Measurements from ENCODE around the gene ZSWIM8. TPM values are rescaled to one million over a fixed set of nuclear protein-coding genes. Genes with fewer than 3 reads are reported as not detected.
"Not testable (repeated sequence)": the region's sequence is repeated elsewhere in the genome, so short reads cannot be mapped to it uniquely, and the experiment has no call there.

The ZSWIM8 gene
- 100 to 1,000 TPM in 3 of 4 donors, 10 to 100 TPM in 1; 66.4 to 123 (median 107) TPM for total RNA-seq

GRCh38 chr10:73785211-73785720 is at the start of gene ZSWIM8:
ZSWIM8 (plus strand) TSS chr10:73785606; CDS start chr10:73785879, 273 bp downstream.
- peak; percentile 96 for DNase-seq (ENCODE audit: extremely low spot score)
- TF ChIP-seq CTCF (IDR thresholded peaks at IDR 0.05) = peak in 1 of 3 experiments; percentile 15
- peak; percentile 87 to 91 for TF ChIP-seq POLR2AphosphoS5 (IDR thresholded peaks at IDR 0.05)
- TF ChIP-seq POLR2A (IDR thresholded peaks at IDR 0.05; ENCODE audit: low read depth) = peak; percentile 72
- TF ChIP-seq EP300 (IDR thresholded peaks at IDR 0.05) = no peak
- Histone ChIP-seq H3K4me3 (peak within 1 kb of the TSS; percentile 80 to 97 (median 90)), H3K36me3 (peaks cover 13 to 21% (median 20%) of the 10 kb centered on the region in 4 donors), H3K27me3 (no peaks in the 10 kb centered on the region), H3K27ac (replicated peaks in 1 of 4) (peak within 1 kb of the TSS; percentile 92 to 96 (median 94)), H3K4me1 (peaks cover 57 to 78% (median 65%) of the 10 kb centered on the region in 4 donors), H3K9me3 (no peaks in the 10 kb centered on the region)
- 1% methylated on average over 27 of the region's 36 CpGs for WGBS
- intact Hi-C loops (cut with DNase I) = loop anchor here (5.0 kb wide), 1 partner anchor 43 kb away; the partner anchor contains the start of gene SEC24C

- H3K27me3 ChIP-seq; H3K9me3 ChIP-seq; H3K4me3 ChIP-seq; DNase-seq (ENCODE audit: extremely low spot score); H3K27ac ChIP-seq (replicated peaks in 1 of 4): not testable (repeated sequence)
- peaks cover 22 to 32% (median 25%) of the 10 kb centered on the region in 4 donors for H3K4me1 ChIP-seq
- peaks cover 3 to 30% (median 14%) of the 10 kb centered on the region in 4 donors for H3K36me3 ChIP-seq
- intact Hi-C loops (cut with DNase I) = loop anchor here (5.0 kb wide), 1 partner anchor 47 kb away; the partner anchor contains the start of gene ZSWIM8
- WGBS = 93% methylated on average over 14 of the region's 18 CpGs
These were observed 44.7 kb upstream of the ZSWIM8 start for GRCh38 chr10:73740501-73741254.

GRCh38 chr10:73742454-73742734 is 43.0 kb upstream of the ZSWIM8 start:
- Histone ChIP-seq H3K27me3 (no peaks in the 10 kb centered on the region), H3K27ac (replicated peaks in 1 of 4) (peak overlapping the region in 1 of 4 donors; percentile 16), H3K36me3 (peaks cover 4 to 28% (median 17%) of the 10 kb centered on the region in 4 donors), H3K4me3 (no peak overlapping the region), H3K4me1 (peaks cover 33 to 49% (median 38%) of the 10 kb centered on the region in 4 donors), H3K9me3 (no peaks in the 10 kb centered on the region)
- TF ChIP-seq CTCF (IDR thresholded peaks at IDR 0.05) (no peak), EP300 (IDR thresholded peaks at IDR 0.05) (no peak), POLR2AphosphoS5 (IDR thresholded peaks at IDR 0.05) (no peak), POLR2A (IDR thresholded peaks at IDR 0.05; ENCODE audit: low read depth) (no peak)
- intact Hi-C loops (cut with DNase I) = loop anchor here (5.0 kb wide), 1 partner anchor 45 kb away; the partner anchor contains the start of gene ZSWIM8
- 93% methylated on average over 5 of the region's 5 CpGs for WGBS
- no peak for DNase-seq (ENCODE audit: extremely low spot score)

GRCh38 chr10:73743327-73743904 is 42.0 kb upstream of the ZSWIM8 start:
- peaks cover 13 to 34% (median 20%) of the 10 kb centered on the region in 4 donors for H3K36me3 ChIP-seq
- H3K27ac ChIP-seq (replicated peaks in 1 of 4) = peak overlapping the region; percentile 88 to 90 (median 89)
- intact Hi-C loops (cut with DNase I) = loop anchor here (5.0 kb wide), 1 partner anchor 44 kb away; the partner anchor contains the start of gene ZSWIM8
- H3K4me1 ChIP-seq = peaks cover 33 to 57% (median 41%) of the 10 kb centered on the region in 4 donors
- TF ChIP-seq POLR2A (IDR thresholded peaks at IDR 0.05; ENCODE audit: low read depth) (no peak), EP300 (IDR thresholded peaks at IDR 0.05) (no peak), CTCF (IDR thresholded peaks at IDR 0.05) (no peak), POLR2AphosphoS5 (IDR thresholded peaks at IDR 0.05) (no peak)
- peak overlapping the region; percentile 78 to 96 (median 92) for H3K4me3 ChIP-seq
- no peaks in the 10 kb centered on the region for H3K9me3 ChIP-seq
- H3K27me3 ChIP-seq = no peaks in the 10 kb centered on the region
- DNase-seq (ENCODE audit: extremely low spot score) = no peak
- 33% methylated on average over 6 of the region's 6 CpGs for WGBS

Measured in esophagus muscularis mucosa (tissue), 4 donors.